GM19328 (cell line): ENCODE measurements around the gene NEB.
"Not testable (repeated sequence)": the region's sequence is repeated elsewhere in the genome, so short reads cannot be mapped to it uniquely, and the experiment has no call there.

ENCODE experiments used
- ATAC-seq: cut with Tn5 transposase; IDR thresholded peaks from one replicate; pipeline ENCODE4 v1.9.1; 2021; ENCODE audit warnings: mild to moderate bottlenecking, moderate library complexity; ENCODE audit not compliant: unreplicated experiment

The NEB gene

DNA sequence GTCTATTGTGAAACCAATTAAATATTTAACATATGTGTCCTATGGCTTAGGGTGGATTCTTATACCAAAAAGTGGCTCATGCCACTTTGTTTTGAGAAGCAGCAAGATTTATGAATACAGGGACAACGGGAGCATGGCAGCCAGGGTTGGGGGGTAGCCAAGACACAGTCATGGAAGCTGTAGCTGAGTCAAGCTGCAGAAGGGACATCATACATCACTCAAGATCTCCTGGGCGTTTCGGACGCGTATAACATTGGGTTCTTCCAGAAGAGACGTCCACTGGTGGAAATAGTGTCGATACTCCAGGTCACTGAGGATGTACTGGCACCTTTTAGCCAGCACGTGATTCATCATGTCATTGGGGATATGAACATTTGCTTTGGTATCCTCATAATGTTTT lies 171.9 kb downstream of the NEB start:
- no peak for ATAC-seq

DNA sequence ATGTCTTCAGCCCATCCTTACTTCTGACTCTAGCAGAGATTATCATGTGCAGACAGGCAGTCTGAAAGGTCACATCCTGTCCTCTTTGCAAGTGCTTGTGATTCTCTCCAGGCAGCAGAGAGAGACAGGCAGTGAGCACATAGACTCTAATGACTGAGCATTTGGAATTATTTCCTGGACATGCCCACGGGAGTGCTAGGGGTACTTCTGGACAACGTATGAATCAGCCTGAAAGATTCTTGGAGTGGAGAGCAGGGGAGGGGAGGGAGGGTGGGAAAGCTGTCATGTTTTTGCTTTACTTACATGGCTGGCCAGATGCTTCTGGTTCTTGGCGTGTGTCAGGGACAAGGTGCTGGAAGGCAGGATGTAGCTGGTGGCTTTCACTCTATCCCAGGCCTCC lies 174.0 kb downstream of the NEB start:
- no peak for ATAC-seq

DNA sequence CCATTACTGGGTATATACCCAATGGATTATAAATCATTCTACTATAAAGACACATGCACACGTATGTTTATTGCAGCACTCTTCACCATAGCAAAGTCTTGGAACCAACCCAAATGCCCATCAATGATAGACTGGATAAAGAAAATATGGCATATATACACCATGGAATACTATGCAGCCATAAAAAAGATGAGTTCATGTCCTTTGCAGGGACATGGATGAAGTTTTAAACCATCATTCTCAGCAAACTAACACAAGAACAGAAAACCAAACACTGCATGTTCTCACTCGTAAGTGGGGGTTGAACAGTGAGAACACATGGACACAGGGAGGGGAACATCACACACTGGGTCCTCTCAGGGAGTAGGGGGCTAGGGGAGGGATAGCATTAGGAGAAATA lies 174.8 kb downstream of the NEB start:
- ATAC-seq = not testable (repeated sequence)

DNA sequence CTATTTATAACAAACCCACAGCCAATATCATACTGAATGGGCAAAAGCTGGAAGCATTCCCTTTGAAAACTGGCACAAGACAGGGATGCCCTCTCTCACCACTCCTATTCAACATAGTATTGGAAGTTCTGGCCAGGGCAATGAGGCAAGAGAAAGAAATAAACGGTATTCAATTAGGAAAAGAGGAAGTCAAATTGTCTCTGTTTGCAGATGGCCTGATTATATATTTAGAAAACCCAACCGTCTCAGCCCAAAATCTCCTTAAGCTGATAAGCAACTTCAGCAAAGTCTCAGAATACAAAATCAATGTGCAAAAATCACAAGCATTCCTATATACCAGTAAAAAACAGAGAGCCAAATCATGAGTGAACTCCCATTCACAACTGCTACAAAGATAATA lies 176.4 kb downstream of the NEB start:
- ATAC-seq = not testable (repeated sequence)

DNA sequence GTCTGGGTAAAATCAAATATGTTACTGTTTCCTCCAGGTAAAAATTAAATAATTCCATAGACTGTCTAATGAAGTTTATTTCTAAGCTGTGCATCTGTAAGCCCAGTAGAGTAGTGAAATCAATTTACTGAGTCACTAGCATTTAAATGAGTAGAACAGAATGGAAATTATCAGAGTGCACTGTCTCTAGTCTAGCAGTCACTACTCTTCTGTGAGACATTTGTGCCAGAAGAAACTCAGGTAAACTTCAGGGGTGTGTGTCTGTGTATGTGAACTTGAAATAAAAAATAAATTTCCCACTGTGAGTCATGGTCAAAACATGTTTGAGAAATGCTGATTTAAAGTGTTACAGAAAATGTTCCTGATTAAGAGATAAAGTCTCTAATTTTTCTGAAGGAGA lies 178.2 kb downstream of the NEB start:
- ATAC-seq = no peak

DNA sequence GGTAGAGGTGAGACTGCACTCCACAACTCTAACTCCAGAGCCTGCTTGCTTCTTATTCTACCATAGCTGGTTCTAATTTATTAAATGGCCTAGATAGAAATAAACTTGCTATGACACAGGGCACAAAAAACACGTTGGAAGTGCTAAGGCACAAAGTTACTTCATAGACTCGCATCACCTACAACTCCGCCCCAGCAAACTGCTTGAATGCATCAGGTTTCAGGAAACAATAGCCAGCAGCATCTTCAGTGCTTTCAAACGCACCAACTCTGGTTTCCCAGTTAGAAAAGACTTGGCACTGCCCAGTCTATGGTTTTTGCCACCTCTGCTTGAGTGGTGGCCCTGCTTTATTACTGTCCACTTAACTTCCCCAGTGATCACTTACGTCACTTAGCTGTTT lies 182.0 kb downstream of the NEB start:
- ATAC-seq = no peak

DNA sequence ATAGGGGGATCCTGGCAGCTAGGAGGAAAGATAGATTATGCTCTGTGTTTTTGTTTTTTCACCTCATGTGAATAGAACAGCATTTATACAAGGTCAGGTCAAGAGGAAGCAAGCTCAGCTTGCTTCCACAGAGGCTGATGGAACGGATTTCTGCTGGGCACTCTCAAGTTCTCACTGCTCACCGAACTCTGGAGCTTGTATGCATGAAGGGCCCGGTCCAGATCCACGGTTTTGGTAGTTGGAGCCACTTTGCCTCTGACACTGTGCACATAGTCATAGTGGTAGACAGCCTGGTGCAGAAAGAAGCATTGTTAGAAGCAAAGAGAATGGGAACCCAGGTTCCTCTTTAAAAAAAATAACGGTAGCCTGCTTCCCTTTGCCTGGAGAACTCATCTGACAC lies 182.7 kb downstream of the NEB start:
- ATAC-seq = no peak

DNA sequence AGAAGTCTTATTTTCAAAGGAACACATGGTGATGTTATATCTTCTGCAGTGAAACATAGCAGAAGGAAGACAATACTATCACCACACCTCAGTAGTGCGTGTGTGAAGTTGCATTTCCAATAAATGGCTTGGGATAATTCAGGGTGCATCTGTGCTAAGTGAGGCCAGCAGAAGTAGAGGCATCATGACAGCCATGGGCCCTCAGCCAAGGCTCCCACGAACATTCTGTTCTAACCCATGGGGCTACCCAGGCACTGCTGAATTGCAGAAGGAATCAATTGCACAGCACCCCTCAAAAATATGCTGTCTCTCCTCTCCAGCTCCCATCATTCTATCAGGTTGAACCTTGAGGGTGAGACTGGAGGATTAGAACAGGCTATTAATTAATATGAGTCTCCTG lies 185.1 kb downstream of the NEB start:
- ATAC-seq = no peak

DNA sequence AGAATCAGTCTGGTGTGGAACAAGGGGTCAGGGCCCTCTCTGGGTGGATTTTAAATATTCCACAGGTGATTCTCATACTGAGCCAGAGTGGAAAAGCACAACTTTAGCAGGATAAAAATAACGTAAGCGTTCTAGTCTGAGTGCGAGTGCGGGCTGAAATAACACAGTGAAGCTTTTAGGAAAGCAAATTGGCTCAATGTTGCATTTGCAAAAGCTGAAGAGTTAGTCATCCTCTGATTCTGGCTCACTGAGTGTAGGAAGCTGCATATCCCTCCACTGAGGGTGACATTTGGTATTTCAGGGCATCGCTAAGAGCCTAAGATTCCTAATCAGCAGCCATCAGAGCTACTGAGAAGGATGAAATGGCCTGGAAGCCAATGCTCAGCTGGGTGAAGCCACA lies 189.8 kb downstream of the NEB start:
- ATAC-seq = no peak

DNA sequence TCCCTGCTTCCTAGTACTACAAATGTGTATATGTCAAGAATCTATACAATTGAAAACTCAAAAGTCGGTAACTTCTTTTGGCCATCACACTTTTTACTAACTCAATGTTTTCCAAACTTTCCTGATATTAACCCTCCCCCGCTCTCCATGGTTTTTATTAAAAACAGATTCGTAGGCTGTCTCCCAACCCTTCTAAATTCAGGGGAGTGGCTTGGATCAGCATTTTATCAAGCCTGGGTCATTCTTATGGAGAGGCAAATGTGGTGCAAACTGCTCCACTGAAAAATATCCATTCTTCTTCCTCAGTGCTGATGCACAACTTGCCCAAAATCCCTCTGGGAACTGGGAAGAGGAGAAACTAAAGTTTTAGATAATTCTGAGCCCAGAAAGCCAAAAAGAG lies 190.4 kb downstream of the NEB start:
- no peak for ATAC-seq

DNA sequence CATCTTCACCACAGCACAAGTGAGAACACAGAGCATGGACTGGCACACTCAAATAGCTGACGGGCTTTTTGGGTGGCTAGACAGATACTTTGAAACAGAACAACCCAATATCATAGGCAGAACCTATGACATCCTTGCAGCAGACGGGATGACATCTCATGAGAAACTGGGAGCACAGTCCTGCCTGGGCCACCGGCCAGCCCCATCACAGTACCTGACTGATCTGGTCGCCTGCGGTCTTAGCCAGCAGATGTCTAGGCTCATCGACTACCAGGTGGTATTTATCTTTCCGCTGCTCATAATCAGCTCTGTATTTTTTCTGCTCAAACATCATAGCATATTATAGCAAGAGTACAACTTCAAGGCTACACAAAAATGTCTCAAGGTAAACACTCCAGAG lies 200.3 kb downstream of the NEB start:
- no peak for ATAC-seq

DNA sequence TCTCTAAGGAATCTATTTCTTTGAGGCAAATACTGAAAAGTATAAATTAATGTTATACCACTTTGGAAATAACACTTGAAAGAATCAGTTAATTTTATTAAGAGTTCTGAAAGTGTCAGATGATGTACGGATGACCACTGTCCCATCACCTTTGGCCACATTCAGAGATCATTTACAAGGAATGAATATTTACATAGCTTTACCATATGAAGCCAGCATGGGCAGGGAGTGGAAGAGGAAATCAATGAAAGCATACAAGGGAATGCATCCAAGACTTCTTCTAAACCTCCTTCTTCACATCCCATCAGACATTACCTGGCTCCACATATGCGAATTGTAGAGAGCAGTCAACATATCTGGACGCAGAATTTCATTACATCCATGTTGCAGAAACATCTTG lies 201.1 kb downstream of the NEB start:
- ATAC-seq = no peak

DNA sequence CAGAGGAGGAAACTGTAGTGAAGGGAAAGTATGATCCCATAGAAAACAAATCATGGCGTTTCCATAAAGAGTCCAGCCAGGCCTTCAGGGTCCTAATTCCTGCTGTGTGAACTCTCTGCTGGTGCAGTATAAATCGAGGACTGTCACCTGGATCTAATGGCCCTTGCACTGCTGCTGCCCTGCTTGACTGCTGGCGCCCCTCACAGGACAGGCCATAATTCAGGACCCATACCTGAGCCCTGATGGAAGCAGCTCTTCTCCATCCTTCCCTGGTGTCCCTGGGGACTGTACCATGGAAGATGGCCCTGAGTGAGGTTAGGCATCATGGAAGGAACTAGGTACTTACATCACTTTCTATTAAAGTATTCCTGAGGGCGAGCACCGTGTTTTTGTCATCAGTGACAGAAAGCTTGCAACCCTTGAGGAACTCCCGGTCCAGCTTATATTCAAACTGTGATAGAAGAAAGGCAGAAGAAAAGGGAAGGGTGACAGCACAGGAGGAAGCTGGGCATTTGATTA lies 207.6 kb downstream of the NEB start:
- ATAC-seq = no peak

DNA sequence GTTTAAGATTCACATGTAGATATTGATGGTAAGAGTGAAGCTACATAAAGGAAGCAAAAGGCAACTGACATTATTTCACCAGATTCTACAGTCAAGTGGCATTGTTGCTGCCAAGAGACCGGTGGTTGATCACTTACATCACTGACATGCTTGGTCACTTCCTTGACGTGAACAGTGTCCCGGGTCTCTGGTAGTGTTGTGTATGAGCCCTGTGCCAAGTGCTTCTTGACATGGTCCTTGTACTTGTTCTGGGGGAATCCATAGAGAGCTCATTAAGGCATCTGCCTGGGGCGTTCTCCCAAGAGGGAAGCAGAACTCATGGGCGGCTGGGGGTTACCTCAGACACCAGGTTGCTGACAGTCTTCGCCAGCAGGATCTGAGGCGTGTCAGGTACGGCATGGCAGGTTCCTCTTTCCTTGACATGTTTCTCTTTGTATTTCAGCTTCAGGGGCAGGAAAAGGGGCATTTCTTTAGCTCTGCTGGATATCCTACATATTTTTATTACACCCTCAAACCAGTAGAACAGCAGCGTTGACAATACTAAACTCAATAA lies 208.4 kb downstream of the NEB start:
- no peak for ATAC-seq

DNA sequence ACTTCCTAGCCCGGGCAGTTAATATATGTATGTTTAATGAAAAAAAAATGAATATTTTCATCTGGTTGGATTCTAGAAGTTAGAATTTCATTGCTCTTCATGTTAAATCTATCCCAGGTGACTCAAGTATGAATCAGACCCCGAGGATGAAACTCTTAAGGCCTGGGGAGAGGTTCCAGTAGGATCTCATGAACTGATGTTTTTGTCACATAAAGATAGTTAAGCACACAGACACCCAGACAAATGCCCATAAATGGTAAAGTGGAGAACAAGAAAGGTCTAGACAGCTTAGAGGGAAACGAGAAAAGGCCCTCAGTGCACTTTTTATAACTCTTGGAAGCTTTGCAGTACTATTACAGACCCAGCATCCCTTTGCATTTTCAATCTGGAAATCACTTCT lies 210.4 kb downstream of the NEB start:
- no peak for ATAC-seq

DNA sequence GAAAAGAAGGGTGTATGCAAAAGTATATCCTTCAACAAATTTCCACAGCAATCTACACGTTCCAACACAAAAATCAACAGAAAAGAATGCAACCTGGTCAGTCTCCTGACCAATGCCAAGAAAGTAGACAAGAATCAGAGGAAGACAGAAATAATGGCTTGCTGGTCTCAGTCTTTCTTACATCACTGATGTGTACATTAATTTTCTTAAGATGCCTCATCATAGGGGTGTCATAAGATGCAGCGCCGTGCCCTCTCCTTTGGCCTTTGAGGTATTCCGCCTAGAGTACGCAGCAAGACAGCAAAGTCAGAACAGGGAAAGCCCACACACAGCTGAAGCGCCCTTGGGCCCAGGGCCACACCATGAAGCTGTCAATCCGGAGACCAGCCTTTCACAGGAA lies 211.7 kb downstream of the NEB start:
- no peak for ATAC-seq

DNA sequence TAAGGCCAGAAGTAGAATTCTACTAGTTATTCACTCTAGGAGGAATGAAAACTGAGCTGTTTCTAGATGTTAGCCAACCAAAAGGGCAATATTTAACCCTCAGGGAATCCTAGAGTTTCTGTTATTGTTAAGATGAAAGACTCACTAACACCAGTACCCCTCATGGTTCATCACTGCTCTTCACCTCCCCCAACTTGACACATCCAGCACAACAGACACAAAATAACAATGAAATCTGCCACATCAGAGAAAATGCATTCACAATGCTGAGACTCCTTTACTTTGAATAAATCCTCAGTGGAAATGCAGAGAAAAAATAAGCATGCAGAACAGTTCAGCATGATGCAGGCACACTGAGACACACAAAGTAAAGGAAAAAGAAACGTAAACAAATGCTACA lies 213.3 kb downstream of the NEB start:
- no peak for ATAC-seq

DNA sequence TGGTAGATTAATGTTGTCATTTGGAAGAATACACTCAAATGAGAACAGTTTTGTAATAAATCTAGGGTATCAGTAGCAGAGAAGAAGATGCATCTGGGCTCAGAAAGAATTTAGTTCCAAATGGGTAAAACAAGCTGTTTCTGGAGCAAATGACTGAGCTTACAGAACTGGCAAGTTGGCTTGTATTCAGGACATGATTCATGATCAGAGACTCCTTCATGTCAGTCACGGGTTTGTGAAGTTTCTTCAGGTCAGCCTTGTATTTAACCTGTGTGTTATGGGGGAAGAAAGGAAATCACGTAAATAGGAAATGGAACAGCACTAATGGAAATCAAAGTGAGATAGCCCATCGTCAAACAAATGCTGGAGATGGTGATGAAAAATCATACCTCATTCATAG lies 215.5 kb downstream of the NEB start:
- no peak for ATAC-seq

DNA sequence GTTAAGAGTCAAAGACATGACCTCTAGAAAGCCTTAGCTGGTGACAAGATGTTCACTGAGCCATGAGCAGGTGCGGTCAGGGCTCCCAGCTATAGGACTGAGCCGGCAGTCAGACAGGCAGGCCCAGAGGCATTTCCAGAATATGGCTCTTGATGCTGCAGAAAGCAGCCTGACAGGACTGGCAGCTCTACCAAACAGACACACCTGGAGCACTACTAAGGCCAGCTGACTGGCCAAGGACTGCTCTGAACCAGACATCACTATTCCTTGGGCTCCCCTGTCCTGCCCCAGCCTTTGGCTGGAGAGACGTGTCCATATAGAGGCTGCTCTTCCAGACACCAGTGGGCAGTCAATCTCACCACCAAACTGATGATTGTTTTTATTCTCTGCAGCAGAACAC lies 225.8 kb downstream of the NEB start:
- ATAC-seq = no peak

DNA sequence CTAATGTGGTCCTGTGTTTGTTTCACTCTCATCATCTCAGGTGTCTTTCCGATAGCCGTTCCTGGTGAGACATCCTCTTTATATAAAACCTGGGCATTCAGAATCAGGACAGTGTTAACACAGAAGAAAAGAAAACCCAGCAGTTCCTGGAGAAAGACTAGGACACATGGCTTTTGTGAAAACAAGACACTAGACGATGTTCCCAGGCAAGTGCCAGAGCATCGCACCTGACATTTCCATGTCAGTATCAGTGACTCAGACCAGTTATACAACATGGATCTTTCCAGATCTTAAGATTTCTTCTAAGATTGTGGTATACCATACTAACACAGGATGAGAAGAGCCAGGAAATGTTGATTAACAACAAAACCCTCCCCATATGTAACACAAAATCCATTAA lies 228.1 kb downstream of the NEB start:
- ATAC-seq = no peak

DNA sequence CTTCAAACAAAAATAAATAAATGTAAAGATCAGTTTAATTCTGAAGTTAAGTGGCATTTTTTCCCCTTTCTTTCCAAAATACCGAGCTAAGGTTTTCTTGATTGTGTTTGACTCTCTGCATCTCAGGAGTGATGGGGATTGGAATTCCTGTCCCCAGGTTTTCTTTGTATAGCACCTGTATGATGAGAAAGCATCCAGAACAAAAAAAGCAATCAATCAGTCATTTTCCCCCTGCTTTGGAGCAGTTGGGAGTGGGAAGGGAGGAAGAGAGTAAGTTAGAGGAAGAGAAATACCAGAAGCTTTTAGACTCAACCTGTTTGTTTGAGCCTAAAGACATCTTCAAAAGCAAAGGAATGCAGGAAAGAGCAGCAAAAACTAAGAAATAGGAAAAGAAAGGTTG lies 236.1 kb downstream of the NEB start:
- ATAC-seq = no peak

DNA sequence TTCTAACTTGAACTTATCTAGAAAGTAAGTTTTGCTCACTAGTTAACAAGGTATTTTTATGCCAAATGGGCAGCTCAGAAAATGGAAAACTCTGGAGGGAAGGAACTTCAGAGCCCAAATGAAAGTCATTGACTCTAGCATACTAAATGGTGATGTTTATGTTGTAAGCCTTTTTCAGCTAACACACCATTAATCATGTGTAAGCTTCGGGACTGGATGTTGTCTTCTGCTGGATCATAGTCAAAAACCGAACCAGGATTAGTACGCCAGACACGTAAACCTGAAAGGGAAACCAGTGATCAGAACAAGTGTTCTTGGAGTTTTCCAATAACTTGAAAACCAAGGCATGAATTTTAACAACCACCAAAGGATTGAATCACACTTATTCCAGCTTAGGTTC lies 242.8 kb downstream of the NEB start:
- ATAC-seq = no peak

DNA sequence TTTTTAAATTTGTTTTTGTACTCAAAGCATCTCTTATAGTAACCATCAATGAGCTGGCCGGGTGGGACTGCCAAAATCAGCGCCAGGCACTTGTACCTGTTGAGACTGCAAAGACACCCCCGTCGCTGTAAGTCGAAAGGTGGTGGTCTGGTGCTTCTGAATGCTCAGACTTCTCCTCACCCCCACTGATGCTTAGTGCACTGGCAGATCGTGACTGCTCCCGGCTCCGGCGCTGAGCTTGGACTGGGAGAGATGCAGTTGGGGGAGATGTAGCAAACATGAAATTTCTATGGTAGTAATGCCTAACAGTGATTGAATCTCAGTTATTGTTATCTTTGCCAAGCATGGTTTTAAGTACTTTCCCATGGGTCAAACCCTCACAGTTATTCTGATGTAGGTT lies 244.0 kb downstream of the NEB start:
- ATAC-seq = no peak

DNA sequence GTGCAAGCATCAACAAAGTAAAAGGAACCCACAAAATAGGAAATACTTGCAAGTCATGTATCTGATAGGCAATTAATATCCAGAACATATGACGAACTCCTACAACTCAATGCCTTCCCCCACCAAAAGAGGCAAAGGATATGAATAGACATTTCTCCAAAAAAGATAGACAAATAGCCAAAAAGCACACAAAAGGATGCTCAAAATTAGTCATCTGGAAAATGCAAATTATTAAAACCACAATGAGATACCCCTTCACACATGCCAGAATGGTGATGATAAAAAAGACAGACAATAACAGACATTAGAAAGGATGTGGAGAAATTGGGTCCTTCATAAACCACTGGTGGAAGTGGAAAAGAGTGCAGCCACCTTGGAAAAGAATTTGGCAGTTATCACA lies 248.2 kb downstream of the NEB start:
- ATAC-seq = no peak
